Esophagus squamous epithelium (tissue), 4 donors: ENCODE results near the gene DGKD.

Source experiments
- POLR2A ChIP-seq, 4 donors: fragments of 450-650 bp; IDR thresholded peaks; one replicate each; pipeline ENCODE4 v1.6.1; 2017; ENCODE audit warnings: antibody characterized with exemption in 4 of 4, mild to moderate bottlenecking in 4 of 4, moderate library complexity in 3 of 4
- TF ChIP-seq, protein P1 (sequence below), 6 experiments: fragments of 450-650 bp in 4 of 6; fragments of 200-600 bp in 2 of 6; sonication (generic) in 2 of 6; IDR thresholded peaks; one replicate each; pipeline ENCODE4 v1.5.1; 2016 to 2019; ENCODE audit warnings: antibody characterized with exemption in 6 of 6, mild to moderate bottlenecking in 4 of 6, moderate library complexity in 4 of 6

DNA sequence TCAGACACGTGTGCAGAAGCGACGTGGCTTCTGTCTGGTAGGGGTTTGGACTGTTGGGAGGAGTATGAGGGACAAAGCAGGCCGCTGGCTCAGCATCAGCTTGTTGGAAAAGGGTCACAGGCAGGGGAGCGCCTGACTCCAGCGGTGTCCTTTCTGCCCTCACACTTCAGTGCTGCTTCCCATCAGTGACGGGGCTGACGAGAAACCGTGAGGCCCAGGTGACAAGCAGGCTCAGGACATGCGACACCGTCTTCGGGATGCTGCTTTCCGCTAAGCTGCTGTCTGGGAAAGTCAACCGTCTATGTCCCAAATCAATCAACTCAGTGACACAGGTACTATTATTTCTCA lies 121.7 kb downstream of the DGKD start:
- TF ChIP-seq POLR2A (IDR thresholded peaks at IDR 0.05), result no peak
- TF ChIP-seq, protein P1, sequence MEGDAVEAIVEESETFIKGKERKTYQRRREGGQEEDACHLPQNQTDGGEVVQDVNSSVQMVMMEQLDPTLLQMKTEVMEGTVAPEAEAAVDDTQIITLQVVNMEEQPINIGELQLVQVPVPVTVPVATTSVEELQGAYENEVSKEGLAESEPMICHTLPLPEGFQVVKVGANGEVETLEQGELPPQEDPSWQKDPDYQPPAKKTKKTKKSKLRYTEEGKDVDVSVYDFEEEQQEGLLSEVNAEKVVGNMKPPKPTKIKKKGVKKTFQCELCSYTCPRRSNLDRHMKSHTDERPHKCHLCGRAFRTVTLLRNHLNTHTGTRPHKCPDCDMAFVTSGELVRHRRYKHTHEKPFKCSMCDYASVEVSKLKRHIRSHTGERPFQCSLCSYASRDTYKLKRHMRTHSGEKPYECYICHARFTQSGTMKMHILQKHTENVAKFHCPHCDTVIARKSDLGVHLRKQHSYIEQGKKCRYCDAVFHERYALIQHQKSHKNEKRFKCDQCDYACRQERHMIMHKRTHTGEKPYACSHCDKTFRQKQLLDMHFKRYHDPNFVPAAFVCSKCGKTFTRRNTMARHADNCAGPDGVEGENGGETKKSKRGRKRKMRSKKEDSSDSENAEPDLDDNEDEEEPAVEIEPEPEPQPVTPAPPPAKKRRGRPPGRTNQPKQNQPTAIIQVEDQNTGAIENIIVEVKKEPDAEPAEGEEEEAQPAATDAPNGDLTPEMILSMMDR (IDR thresholded peaks at IDR 0.05), result no peak
